GM12878 (cell line): Measurements from ENCODE around the gene ENO2. TPM values are rescaled to one million over a fixed set of nuclear protein-coding genes. Genes with fewer than 3 reads are reported as not detected.

Source experiments
- ASH2L ChIP-seq: fragments of 300-600, 200-600 bp; sonication (generic); IDR thresholded peaks from 2 replicates; pipeline ENCODE4 v1.6.1; 2017; ENCODE audit warnings: low read depth, mild to moderate bottlenecking, borderline replicate concordance
- ATF2 ChIP-seq: IDR thresholded peaks from 2 replicates; pipeline ENCODE4 v1.6.1; 2012; ENCODE audit warnings: low read length, inconsistent platforms
- BMI1 ChIP-seq: fragments of 450-650 bp; IDR thresholded peaks from 2 replicates; pipeline ENCODE4 v1.6.1; 2016; ENCODE audit warnings: mild to moderate bottlenecking, moderate library complexity, borderline replicate concordance
- CBX3 ChIP-seq: fragments of 200-600 bp; sonication (generic); IDR thresholded peaks from 2 replicates; pipeline ENCODE4 v1.6.1; 2016; ENCODE audit warnings: low read depth, borderline replicate concordance
- DPF2 ChIP-seq: fragments of 450-650 bp; IDR thresholded peaks from 2 replicates; pipeline ENCODE4 v1.6.1; 2017; ENCODE audit warnings: mild to moderate bottlenecking
- ESRRA ChIP-seq: IDR thresholded peaks from 2 replicates; pipeline ENCODE4 v1.6.1; 2012; ENCODE audit warnings: mild to moderate bottlenecking, low read length, improper control_type of control experiment
- ETV6 ChIP-seq, 2 experiments: fragments of 450-650 bp in 1 of 2; IDR thresholded peaks in 1 of 2; conservative IDR thresholded peaks in 1 of 2; 2 replicates each; pipeline ENCODE4 v1.6.1; 2014; ENCODE audit warnings: antibody characterized with exemption in 1 of 2, borderline replicate concordance in 1 of 2, low read depth in 1 of 2, mild to moderate bottlenecking in 1 of 2, moderate library complexity in 1 of 2
- FOS ChIP-seq: IDR thresholded peaks from 3 replicates; pipeline ENCODE4 v1.6.1; 2011; ENCODE audit warnings: borderline replicate concordance; ENCODE audit not compliant: insufficient read length; ENCODE audit errors: extremely low read depth
- GABPA ChIP-seq: IDR thresholded peaks from 2 replicates; pipeline ENCODE4 v1.6.1; 2014; ENCODE audit warnings: antibody characterized with exemption, low read depth, mild to moderate bottlenecking, inconsistent platforms
- IKZF1 ChIP-seq: fragments of 450-650 bp; conservative IDR thresholded peaks from 2 replicates; pipeline ENCODE4 v1.6.1; 2017; ENCODE audit warnings: antibody characterized with exemption, mild to moderate bottlenecking
- IRF3 ChIP-seq: fragments of 450-650 bp; IDR thresholded peaks from 2 replicates; pipeline ENCODE4 v1.6.1; 2014; ENCODE audit warnings: mild to moderate bottlenecking
- IRF4 ChIP-seq: IDR thresholded peaks from 2 replicates; pipeline ENCODE4 v1.6.1; 2011; ENCODE audit warnings: low read depth, low read length
- LARP7 ChIP-seq: fragments of 450-650 bp; IDR thresholded peaks from 2 replicates; pipeline ENCODE4 v1.6.1; 2017; ENCODE audit warnings: mild to moderate bottlenecking
- SPI1 ChIP-seq: IDR thresholded peaks from 2 replicates; pipeline ENCODE4 v1.6.1; 2011; ENCODE audit warnings: low read depth, mild to moderate bottlenecking, low read length, moderate library complexity, borderline replicate concordance; ENCODE audit not compliant: insufficient read depth
- STAT1 ChIP-seq: fragments of 450-650 bp; conservative IDR thresholded peaks from 2 replicates; pipeline ENCODE4 v1.6.1; 2014; ENCODE audit warnings: antibody characterized with exemption, mild to moderate bottlenecking
- ZBED1 ChIP-seq: IDR thresholded peaks from 2 replicates; pipeline ENCODE4 v1.6.1; 2016; ENCODE audit warnings: borderline replicate concordance
- polyA plus RNA-seq, 11 experiments: library from polyadenylated mRNA; depleted of rRNA in 4 of 11; unstranded in 6 of 11; stranded (reverse) in 5 of 11; fragments of >200 nt; fragmentation: Nextera tagmentation in 4 of 11; fragmentation: Illumina TruSeq in 1 of 11; extraction: Ambion mirVana in 4 of 11; extraction: Trizol in 1 of 11; gene quantifications; 1 replicate in 1 of 11; 2 replicates in 10 of 11; pipeline versions ENCODE4 v1.2.1 to v1.2.3, GENCODE V29; 2011 to 2016; ENCODE audit warnings: inconsistent platforms in 2 of 11, missing spikeins in 2 of 11, low read depth in 1 of 11
- total RNA-seq, 4 experiments: library from RNA; depleted of rRNA in 3 of 4; stranded (reverse); fragments of >200 nt in 3 of 4; fragmentation: Illumina TruSeq in 1 of 4; extraction: Trizol in 1 of 4; gene quantifications; 2 replicates each; pipeline versions ENCODE4 v1.2.1 to v1.2.3, GENCODE V29; 2013 to 2021
- TF ChIP-seq, protein P1 (sequence below): IDR thresholded peaks from 2 replicates; pipeline ENCODE4 v1.6.1; 2012; ENCODE audit warnings: low read depth, low read length, improper control_type of control experiment
- TF ChIP-seq, protein P2 (sequence below): IDR thresholded peaks from 2 replicates; pipeline ENCODE4 v1.6.1; 2011; ENCODE audit warnings: mild to moderate bottlenecking, low read depth, low read length, moderate library complexity; ENCODE audit not compliant: insufficient replicate concordance
- TF ChIP-seq, protein P3 (sequence below): fragments of 450-650 bp; IDR thresholded peaks from 2 replicates; pipeline ENCODE4 v1.6.1; 2017; ENCODE audit warnings: mild to moderate bottlenecking, moderate library complexity

ENO2 gene
- total and polyA plus RNA-seq, 10 of the 15 experiments (the other 5 are each of a cell fraction or from before 2014, with no cell fraction given) = 24.8 to 196 (median 43.1) TPM

GRCh38 chr12:6946033-6946919 is 31.9 kb downstream of the ENO2 start (continued):
- TF ChIP-seq, protein P1, sequence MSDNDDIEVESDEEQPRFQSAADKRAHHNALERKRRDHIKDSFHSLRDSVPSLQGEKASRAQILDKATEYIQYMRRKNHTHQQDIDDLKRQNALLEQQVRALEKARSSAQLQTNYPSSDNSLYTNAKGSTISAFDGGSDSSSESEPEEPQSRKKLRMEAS = no peak
- TF ChIP-seq GABPA = no peak
- no peak for TF ChIP-seq STAT1
- peak; percentile 28; the same call in 1 of the 2 replicates for TF ChIP-seq LARP7
- TF ChIP-seq CBX3 = no peak
- TF ChIP-seq IRF3 = no peak
- TF ChIP-seq DPF2 = no peak; the same call in 1 of the 2 replicates
- TF ChIP-seq IRF4 = no peak
- peak; percentile 93 for TF ChIP-seq IKZF1
- TF ChIP-seq, protein P2, sequence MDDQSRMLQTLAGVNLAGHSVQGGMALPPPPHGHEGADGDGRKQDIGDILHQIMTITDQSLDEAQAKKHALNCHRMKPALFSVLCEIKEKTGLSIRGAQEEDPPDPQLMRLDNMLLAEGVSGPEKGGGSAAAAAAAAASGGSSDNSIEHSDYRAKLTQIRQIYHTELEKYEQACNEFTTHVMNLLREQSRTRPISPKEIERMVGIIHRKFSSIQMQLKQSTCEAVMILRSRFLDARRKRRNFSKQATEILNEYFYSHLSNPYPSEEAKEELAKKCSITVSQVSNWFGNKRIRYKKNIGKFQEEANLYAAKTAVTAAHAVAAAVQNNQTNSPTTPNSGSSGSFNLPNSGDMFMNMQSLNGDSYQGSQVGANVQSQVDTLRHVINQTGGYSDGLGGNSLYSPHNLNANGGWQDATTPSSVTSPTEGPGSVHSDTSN = no peak
- peak; percentile 40; the same call in 1 of the 2 replicates for TF ChIP-seq SPI1
- no peak for TF ChIP-seq ESRRA
- TF ChIP-seq, protein P3, sequence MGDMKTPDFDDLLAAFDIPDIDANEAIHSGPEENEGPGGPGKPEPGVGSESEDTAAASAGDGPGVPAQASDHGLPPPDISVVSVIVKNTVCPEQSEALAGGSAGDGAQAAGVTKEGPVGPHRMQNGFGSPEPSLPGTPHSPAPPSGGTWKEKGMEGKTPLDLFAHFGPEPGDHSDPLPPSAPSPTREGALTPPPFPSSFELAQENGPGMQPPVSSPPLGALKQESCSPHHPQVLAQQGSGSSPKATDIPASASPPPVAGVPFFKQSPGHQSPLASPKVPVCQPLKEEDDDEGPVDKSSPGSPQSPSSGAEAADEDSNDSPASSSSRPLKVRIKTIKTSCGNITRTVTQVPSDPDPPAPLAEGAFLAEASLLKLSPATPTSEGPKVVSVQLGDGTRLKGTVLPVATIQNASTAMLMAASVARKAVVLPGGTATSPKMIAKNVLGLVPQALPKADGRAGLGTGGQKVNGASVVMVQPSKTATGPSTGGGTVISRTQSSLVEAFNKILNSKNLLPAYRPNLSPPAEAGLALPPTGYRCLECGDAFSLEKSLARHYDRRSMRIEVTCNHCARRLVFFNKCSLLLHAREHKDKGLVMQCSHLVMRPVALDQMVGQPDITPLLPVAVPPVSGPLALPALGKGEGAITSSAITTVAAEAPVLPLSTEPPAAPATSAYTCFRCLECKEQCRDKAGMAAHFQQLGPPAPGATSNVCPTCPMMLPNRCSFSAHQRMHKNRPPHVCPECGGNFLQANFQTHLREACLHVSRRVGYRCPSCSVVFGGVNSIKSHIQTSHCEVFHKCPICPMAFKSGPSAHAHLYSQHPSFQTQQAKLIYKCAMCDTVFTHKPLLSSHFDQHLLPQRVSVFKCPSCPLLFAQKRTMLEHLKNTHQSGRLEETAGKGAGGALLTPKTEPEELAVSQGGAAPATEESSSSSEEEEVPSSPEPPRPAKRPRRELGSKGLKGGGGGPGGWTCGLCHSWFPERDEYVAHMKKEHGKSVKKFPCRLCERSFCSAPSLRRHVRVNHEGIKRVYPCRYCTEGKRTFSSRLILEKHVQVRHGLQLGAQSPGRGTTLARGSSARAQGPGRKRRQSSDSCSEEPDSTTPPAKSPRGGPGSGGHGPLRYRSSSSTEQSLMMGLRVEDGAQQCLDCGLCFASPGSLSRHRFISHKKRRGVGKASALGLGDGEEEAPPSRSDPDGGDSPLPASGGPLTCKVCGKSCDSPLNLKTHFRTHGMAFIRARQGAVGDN = peak; percentile 28; the same call in 1 of the 2 replicates
- TF ChIP-seq BMI1 = no peak
- TF ChIP-seq ETV6 (conservative IDR thresholded peaks at IDR 0.05 in 1 of 2, IDR thresholded peaks at IDR 0.05 in 1 of 2; ENCODE audit: borderline replicate concordance in 1 of 2, low read depth in 1 of 2) = peak; percentile 47 to 55; a peak in 2 of 4 replicates
- TF ChIP-seq ATF2 = no peak
- peak; percentile 52; the same call in 1 of the 2 replicates for TF ChIP-seq ZBED1
- no peak for TF ChIP-seq ASH2L
- no peak for TF ChIP-seq FOS
